Activated CD4-positive, CD25-positive, alpha-beta regulatory T cell treated with anti-CD3 and anti-CD28 coated beads, Interleukin-2, amount 50 U/mL, for 24 hours (primary cell): ENCODE data around the gene CHI3L1.

Source experiments
- ATAC-seq, 2 donors: fragments of 150-1000 bp; cut with Tn5 transposase; one replicate each; pipeline ENCODE4 v1.10.0; 2021; ENCODE audit warnings: mild to moderate bottlenecking in 1 of 2, moderate library complexity in 1 of 2

Gene CHI3L1

DNA sequence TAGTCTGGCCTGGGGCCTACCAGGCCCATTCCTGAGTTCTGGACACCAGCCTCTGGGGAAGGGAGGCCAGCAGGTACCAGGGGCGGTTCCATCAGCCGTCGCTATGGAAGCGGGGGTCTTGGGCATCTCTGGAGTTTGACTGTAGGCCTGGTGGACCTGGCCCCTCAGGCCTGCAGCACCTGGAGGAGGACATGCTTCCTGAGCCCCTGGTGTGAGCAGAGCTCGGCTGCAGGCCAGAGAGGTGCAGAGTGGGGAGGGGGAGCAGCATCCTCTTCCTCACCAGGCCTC lies 18.6 kb downstream of the CHI3L1 start:
- ATAC-seq: no peak

DNA sequence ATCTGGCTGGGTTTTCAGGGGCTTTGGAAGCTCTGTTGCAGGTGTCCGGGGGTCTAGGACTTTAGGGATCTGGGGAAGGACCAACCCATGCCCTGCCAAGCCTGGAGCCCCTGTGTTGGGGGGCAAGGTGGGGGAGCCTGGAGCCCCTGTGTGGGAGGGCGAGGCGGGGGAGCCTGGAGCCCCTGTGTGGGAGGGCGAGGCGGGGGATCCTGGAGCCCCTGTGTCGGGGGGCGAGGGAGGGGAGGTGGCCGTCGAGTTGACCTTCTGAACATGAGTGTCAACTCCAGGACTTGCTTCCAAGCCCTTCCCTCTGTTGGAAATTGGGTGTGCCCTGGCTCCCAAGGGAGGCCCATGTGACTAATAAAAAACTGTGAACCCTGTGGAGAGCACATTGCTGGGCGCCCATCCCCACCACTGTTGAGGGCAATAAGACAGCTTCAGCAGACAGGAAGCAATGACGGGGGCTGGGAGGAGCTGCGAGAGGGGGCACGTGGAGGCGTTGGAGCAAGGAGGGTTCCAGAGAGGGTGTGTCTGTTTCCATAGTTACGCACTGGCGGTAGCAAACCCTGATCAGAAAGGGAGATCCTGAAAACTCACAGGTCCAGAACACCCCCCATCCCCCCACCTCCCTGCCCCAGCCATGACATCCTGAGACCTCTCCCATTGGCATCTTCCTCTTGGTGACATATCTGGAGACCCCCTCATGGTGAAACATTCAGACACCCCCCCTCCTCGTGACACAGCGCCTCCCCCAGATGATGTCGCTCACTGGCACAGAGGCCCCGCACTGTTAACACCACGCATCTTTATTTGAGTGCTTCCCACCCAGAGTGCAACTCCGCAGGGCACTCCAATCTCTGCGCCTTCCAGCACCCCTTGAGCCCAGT lies 19.2 kb downstream of the CHI3L1 start:
- no peak for ATAC-seq

DNA sequence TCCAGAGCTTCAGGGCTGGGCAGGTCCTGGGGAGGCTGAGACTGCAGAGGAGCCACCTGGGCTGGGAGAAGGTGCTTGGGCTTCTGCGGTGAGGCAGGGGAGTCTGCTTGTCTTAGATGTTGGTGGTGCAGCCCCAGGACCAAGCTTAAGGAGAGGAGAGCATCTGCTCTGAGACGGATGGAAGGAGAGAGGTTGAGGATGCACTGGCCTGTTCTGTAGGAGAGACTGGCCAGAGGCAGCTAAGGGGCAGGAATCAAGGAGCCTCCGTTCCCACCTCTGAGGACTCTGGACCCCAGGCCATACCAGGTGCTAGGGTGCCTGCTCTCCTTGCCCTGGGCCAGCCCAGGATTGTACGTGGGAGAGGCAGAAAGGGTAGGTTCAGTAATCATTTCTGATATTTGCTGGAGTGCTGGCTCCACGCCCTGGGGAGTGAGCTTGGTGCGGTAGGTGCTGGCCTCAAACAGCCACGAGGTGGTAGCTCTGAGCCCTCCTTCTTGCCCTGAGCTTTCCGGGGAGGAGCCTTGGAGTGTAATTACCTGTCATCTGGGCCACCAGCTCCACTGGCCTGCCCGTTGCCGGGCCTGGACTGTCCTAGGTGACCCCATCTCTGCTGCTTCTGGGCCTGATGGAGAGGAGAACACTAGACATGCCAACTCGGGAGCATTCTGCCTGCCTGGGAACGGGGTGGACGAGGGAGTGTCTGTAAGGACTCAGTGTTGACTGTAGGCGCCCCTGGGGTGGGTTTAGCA lies 20.1 kb downstream of the CHI3L1 start:
- ATAC-seq: peak in 1 of 2 donors; percentile 20

DNA sequence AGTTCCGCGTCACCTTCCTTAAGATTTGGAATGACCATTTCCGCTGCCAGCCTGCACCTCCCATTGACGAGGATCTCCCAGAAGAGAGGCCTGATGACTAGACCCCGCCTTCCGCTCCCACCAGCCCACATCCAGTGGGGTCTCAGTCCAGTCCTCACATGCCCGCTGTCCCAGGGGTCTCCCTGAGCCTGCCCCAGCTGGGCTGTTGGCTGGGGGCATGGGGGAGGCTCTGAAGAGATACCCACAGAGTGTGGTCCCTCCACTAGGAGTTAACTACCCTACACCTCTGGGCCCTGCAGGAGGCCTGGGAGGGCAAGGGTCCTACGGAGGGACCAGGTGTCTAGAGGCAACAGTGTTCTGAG lies 20.7 kb downstream of the CHI3L1 start:
- ATAC-seq: no peak

DNA sequence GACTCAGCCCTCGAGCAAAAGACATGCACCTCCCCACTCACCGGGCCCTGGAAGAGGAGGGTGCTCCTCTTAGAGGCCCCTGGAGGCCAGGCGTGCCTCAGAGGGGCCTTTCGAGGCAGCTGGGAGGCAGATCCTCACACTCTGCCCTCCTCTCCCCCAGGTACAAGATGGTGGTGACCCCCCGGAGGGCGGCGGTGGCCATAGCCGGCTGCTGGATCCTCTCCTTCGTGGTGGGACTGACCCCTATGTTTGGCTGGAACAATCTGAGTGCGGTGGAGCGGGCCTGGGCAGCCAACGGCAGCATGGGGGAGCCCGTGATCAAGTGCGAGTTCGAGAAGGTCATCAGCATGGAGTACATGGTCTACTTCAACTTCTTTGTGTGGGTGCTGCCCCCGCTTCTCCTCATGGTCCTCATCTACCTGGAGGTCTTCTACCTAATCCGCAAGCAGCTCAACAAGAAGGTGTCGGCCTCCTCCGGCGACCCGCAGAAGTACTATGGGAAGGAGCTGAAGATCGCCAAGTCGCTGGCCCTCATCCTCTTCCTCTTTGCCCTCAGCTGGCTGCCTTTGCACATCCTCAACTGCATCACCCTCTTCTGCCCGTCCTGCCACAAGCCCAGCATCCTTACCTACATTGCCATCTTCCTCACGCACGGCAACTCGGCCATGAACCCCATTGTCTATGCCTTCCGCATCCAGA lies 21.3 kb downstream of the CHI3L1 start:
- no peak for ATAC-seq

DNA sequence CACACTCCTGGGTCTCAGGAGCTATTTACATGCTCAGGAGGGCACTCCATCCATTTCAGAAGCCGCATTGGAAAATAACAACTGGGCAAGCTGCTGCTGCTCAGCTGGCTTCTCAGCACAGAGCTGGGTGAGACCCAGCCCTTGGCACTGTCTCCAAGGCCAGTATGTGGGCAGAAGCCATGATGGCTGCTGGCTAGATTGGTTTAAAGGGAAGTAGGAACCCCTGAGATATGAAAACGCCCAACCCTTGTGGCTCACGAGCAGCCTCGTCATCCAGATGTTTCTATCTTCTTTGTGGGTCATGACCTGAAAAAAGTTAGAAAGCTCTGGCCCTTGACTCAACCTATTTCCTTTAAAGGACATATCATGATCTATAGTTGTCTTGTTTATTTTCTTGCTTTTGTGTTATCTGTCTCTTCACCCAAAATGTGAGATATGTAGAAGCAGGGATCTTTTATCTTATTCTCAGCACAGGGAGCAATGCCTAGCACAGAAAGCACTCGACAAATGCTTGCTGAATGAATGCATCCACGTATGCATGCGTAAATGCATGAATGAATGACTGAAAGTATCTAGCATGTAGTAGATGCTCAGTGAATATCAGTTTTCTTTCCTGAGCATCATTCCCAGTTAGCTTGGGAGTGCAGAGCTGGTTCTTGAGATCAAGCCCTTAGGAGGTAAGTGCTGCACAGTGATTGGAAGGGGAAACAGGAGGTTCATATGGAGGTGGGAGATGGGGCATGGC lies 22.4 kb downstream of the CHI3L1 start:
- no peak for ATAC-seq

DNA sequence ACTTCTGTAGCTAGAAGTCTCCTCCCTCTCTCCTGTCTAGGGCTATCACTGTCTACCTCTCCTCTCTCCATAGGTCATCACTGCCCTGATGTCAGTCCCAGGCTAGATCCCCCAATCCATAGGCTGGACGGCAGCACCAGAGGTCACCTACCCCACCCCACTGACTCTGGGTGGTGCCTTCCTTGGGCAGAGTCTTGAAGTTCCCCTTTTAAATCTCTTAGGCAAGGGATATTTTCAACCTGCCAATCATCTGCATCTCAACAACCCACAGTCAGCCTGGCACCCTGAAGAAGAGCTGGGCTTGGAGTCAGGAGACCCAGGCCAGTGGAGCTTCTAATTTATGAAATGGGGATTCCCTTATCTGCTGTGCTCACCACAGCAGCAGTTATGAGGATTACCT lies 24.1 kb downstream of the CHI3L1 start:
- no peak for ATAC-seq

DNA sequence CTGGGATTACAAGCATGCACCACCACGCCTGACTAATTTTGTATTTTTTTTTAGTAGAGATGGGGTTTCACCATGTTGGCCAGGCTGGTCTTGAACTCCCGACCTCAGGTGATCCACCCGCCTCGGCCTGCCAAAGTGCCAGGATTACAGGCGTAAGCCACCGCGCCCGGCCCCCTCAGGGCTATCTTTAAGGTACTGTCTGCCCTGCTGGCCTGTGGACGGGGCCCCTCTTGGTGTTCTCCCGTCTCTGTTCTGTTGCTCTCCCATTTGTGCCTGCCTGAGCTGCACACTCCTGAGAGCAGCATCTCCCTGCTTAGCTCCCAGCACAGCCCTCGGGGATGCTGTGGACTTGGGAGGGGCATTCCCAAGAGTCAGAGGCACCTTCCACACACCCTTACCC lies 24.8 kb downstream of the CHI3L1 start:
- no peak for ATAC-seq

DNA sequence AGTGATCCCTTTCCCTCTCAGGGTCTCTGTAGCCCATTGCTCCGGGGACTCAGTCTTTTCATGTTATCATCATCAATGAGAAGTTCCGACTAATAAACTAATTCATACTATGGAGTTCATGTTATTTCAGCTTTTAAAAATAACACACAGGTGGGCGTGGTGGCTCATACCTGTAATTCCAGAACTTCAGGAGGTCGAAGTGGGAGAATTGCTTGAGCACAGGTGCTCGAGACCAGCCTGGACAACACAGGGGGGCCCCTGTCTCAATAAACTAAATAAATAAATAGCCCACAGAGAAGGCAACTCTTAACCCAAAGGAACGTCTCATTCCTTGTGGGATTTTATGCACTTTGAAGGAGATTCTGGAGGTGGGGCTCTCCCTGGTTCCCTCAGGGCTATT lies 25.3 kb downstream of the CHI3L1 start:
- no peak for ATAC-seq

DNA sequence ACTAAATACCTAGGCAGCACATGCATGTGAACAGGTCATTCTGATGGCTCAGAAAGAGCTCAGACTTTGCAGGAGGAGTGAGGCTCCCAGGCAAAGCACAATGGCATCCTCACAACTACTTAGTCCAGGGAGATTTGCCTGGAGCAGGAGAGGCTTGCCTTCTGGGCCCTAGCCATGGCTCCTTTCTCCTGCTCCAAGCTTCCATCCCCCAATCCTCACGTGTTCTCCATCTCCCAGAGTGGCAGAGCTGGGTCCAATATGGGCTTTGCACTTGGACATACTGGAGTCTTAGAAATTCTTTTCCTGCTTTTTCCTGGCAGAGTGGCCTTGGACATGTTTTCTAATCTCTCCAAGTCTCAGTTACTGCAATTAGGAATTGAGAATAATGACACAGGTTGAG lies 26.7 kb downstream of the CHI3L1 start:
- no peak for ATAC-seq

DNA sequence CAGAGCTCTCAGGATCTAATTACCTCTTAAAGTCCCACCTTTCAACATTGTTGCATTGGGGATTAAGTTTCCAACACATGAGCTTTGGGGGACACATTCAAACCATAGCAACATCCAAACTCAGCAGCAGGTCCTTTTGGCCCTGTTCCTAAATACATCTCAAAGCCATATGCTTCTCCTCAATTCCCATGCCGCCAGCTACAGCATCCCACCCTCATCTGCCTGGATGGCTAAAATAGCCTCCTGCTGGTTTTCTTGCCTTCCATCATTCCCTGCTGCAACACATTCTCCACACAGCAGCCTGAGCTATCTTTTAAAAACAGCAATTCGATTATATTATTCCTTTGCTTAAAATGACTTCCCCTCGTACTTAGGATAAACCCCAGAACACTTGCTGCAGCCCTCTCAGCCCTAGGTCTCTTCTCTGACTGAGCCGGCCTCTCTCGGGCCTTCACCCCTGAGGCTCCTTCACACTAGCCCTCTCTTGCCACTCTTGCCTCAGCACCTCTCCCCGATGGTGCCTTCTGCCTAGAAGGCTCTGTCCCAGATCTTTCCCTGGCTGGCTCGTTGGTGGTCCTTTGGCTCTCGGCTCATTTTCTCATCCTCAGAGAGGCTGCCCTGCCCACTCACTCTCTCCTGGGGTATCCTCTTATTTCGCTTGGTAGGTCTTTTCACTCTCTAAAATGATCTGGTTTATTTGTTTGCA lies 27.4 kb downstream of the CHI3L1 start:
- ATAC-seq: no peak

DNA sequence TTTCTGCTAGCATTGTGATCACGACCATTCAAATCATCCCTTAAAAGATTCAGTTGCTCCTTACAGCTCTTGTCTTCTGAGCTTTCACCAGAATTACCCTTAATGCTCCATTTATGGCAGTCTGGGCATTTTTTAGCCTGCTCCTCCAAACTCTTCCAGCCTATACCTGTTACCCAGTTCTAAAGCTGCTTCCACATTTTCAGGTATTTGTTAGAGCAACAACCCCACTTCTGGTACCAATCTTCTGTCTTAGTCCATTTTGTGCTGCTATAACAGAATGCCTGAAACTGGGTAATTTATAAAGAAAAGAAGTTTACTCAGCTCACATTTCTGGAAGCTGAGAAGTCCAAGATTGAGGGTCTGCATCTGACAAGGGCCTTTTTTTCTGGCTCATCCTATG lies 28.1 kb downstream of the CHI3L1 start:
- ATAC-seq: no peak

DNA sequence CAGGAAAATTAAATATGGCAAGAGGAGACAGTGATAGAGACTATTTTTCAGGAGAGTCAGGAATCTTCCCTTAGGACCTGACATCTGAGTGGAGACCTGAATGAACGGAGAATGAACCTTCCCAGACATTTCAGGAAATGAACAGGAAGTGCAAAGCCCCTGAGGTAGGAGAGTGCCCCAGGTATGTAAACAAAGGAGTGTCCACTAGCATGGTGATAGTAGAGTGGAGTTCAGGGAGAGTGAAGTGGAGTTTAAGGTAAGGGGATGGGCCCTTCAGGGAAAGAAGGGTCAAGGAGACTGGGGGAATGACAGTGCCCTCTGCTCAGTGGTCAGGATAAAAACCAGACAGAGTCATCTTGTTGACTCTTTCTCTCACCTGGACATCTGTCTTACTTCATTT lies 30.2 kb downstream of the CHI3L1 start:
- no peak for ATAC-seq

DNA sequence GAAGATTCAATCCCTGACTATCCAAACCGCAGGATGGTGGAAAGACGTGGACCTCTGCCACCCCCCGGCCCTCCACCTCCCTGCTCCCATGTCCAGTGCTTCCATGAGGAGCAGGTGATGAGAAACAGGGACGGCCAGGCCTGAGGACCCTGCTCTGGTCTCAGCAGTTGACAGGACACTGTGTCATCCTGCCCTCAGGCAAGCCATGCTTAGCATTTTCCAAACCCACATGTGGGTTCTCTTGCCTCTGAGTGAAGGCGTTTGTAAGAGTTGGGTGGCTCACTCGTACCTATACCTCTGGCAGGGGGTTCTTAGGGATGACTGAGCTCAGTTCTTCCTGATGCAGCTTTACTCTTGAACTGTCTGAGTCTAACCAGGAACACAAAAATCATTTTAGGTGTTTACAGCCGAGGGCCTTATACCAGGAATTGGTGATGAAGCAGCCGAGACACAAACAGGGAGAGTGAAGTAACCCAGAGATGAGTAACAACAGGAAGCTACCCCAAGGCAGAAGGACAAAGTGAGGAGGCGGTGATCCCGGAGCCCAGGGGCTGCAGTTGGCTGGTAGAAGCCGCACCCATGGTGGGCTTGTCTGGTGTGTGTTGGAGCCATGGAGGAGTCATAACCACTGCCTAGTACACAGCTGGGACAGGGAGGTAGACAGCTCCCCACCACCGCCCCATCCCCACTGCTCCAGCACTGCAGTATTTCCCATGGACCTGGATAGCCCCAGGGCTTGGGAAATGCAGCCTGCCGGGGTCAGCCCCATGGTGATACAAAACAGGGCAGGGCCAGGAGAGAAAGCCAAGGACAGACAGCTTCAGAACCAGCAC lies 32.3 kb downstream of the CHI3L1 start:
- no peak for ATAC-seq

DNA sequence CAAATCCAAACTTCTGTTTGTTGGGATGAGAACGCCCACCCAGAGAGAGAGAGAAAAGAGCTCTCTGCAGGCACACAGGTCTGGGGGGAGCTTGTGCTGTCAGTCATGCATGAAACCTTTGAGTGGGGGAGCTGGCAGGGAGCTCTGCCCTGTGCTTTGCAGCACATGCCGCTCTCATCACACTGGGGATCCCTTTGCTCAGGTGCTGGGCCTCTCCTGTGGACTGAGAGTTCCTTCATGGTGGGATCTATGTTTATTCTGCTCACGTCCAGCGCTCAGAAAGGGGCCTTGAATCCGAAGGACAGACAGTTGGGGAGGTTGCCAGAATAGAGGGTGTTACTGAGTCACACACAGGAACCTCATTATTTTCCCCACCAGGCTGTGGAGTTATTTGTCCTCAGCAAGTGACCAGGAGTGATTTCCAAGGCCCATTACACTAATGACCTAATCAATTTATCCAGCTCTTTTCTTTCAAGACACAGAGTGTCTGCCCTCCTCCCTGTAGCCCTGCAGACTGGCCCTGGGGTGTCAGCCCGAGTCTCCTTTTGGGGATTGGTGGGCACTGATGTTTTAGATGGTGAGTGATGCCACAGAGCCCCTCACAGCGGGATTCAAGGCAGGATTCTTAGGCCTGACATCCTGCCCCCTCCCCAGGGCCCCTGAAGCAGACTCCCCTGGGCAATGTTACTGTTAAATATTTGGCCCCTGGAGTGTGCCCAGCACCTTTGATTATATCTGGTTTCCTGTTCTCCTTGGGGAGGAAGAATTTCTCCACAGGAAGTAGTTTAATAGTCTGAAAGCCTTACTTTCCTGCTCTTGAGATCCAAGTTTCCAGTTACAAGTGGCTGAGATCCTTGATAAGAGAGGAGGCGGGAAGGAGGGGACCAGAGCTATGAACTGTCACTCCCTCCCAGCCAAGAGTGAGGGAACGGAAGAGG lies 33.2 kb downstream of the CHI3L1 start:
- ATAC-seq: no peak

DNA sequence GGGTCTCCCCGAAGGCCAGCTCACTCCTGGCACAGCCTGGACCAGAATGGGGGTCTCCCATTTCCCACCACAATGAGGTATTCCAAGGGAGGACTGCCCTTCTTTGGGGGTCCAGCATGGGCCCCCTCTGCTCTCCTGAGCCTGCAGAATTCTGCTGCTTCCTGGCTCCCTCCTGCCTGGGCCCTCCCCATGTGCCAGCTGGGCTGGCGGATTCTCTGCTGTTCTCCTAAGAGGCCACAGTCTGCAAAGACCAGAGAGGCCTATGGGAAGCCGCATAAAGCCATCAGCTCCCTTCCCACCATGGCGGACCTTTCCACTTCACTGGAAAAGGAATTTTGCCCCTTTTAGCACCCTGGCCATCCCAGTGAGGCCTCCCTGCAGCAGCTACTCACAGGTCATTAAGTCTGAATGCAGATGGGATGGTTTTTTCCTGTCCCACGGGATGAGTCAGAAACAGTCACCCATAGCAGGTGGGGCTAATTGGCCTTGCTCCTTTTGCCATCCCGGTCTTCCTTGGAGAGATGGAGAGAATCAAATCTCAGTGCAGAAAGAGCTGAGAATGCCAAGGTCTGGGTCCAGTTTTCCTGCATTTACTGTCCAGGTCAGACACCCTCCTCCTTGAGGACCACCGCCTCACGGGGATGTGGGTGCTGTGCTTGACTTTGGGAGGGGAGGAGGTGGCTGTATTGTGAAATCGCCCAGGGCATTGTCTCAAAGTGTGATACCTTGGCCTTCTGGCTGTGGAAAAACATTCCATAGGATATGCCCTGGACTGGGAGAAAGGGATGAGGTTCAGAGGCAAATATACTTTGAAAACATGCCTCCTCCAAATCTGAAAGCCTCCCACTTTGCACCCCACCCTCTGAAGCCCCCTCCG lies 34.1 kb downstream of the CHI3L1 start:
- no peak for ATAC-seq

DNA sequence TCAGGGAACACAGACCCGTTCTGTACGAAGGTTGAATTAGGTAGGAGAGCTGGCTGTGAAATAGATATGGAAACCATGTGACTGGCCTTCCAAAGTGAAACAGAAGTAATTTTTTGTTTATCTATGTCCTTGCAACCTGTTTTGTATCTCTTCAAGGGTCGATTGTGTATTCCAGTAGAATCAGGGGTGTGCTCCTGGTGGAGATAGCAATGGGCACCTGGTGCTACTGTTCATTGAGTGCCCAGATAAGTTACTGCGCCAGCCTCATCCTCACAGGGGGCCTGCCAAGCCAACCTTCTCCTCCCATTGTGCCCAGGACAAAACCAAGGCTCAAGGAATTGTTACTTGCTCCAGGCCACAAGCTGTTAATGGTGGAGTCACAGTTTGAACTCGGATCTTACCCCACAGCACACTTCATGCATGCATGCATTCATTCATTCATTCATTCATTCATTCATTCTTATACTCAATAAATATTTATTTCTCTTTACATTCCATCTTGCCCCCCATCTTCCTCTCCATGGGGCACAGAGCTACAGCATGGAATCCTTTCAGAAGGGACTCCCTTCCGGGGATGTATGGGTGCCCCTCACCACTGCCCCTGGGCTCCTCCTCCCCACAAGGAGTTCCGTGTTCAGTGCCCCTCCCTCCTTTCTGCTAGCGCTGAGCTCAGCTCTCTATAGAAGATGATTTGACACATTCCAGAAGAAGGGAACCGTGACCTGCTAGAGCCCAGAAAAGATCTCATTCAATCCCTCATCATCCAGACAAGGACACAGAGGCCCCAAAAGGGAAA lies 34.9 kb downstream of the CHI3L1 start:
- ATAC-seq: no peak

DNA sequence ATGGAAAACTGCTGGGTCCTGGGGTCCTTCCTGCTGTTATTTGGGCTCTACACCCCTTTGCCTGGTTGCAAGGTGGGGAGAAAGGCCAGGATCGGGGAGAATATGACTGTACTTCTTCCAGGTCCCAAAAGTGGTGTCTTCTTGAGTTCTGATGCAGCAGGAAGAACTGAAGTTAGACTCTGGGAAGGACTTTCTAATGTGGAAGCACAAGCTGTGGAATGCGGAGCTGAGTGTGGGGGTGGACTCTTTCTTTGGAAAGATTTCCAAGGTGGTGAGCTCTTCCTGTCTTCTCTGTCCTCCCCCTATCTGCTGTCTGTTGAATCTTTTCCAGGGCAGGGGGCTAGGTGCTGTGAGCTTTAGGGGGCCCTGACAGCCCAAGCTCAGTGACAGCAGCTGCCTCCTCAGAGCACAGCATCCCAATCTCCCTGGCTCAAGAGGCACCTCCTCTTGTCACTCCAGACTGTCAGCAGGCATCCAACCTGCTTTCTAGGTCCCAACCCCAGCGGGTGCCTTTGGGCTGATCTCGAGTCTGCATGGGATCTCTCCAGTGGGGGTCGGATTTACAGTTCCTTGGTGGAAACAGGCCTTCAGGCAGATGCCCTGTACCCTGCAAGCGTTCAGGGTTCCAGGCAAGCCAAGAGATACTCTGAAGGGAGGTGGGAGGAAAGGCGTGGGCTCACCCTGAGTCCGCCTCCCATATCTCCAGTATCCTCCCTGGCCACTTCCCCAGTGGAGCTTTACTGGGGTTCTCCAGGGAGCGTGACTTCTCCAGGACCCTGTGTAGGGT lies 35.8 kb downstream of the CHI3L1 start:
- ATAC-seq: no peak
